Measurements from ENCODE around the gene MALRD1.

GRCh38 chr10:19778996-19779395 lies 730.4 kb downstream of the MALRD1 start:
- TF ChIP-seq JUND (IDR thresholded peaks at IDR 0.05; ENCODE audit: low read length) (no peak), TBP (IDR thresholded peaks at IDR 0.05; ENCODE audit: low read depth, low read length) (no peak), CTCF (IDR thresholded peaks at IDR 0.05; ENCODE audit: control extremely low read depth in 1 of 3, insufficient read depth in 1 of 3, low read depth in 1 of 3, low read length in 3 of 3) (no peak), HDAC2 (IDR thresholded peaks at IDR 0.05; ENCODE audit: borderline replicate concordance in 1 of 2, low read depth in 2 of 2, low read length in 2 of 2) (no peak), TEAD4 (IDR thresholded peaks at IDR 0.05; ENCODE audit: low read depth, low read length) (no peak)
